ENCODE results near the gene PARD6G. TPM values are rescaled to one million over a fixed set of nuclear protein-coding genes. Genes with fewer than 3 reads are reported as not detected.

PARD6G gene
- total RNA-seq, 1 donor from 2014 or later: 29.6 TPM

- no peak overlapping the region for H3K4me3 ChIP-seq (ENCODE audit: insufficient read depth, low read depth, low read length)
- H3K4me2 ChIP-seq (ENCODE audit: low read length): no peak overlapping the region
- FAIRE-seq: no peak
- Mint-ChIP-seq H3K4me3 (ENCODE audit: unreplicated experiment) (no peak overlapping the region), H3K27me3 (ENCODE audit: low read depth, unreplicated experiment) (no peaks in the 10 kb centered on the region), H3K27ac (ENCODE audit: unreplicated experiment) (no peak overlapping the region), H3K36me3 (ENCODE audit: low read depth, unreplicated experiment) (peaks cover 10% of the 10 kb centered on the region), H3K9me3 (ENCODE audit: unreplicated experiment) (no peaks in the 10 kb centered on the region), H3K4me1 (ENCODE audit: low read depth, unreplicated experiment) (peaks cover 21% of the 10 kb centered on the region)
- peaks cover 6% of the 10 kb centered on the region for H4K20me1 ChIP-seq (ENCODE audit: insufficient read depth, low read length)
- no peak for DNase-seq (ENCODE audit: low read depth)
- H3K4me1 ChIP-seq (ENCODE audit: insufficient read depth, low read length): peaks cover 19% of the 10 kb centered on the region
- H3K27ac ChIP-seq (ENCODE audit: low read depth, low read length): no peak overlapping the region
- TF ChIP-seq CTCF (IDR thresholded peaks at IDR 0.05; ENCODE audit: insufficient read depth, low read depth, low read length) (no peak), EZH2 (IDR thresholded peaks at IDR 0.05; ENCODE audit: insufficient read depth, low read length) (no peak)
- no peak overlapping the region for H2AFZ ChIP-seq (ENCODE audit: low read depth, low read length)
- H3K36me3 ChIP-seq (ENCODE audit: insufficient read depth, low read length): no peaks in the 10 kb centered on the region
- H3K9me3 ChIP-seq (ENCODE audit: insufficient read depth, low read depth, low read length): no peaks in the 10 kb centered on the region
- no peak overlapping the region for H3K9ac ChIP-seq (ENCODE audit: low read length)
- H3K27me3 ChIP-seq (ENCODE audit: insufficient read depth, low read length): no peaks in the 10 kb centered on the region
- H3K79me2 ChIP-seq (ENCODE audit: insufficient read depth, low read length): no peaks in the 10 kb centered on the region
Measured at GRCh38 chr18:80193701-80194100, 53.6 kb downstream of the PARD6G start.

GRCh38 chr18:80192653-80193385, 54.5 kb downstream of the PARD6G start:
- no peaks in the 10 kb centered on the region for H3K9me3 ChIP-seq (ENCODE audit: insufficient read depth, low read depth, low read length)
- H3K79me2 ChIP-seq (ENCODE audit: insufficient read depth, low read length): no peaks in the 10 kb centered on the region
- TF ChIP-seq CTCF (IDR thresholded peaks at IDR 0.05; ENCODE audit: insufficient read depth, low read depth, low read length) (no peak), EZH2 (IDR thresholded peaks at IDR 0.05; ENCODE audit: insufficient read depth, low read length) (no peak)
- H3K4me2 ChIP-seq (ENCODE audit: low read length): no peak overlapping the region
- no peak overlapping the region for H3K27ac Mint-ChIP-seq (ENCODE audit: unreplicated experiment)
- no peak overlapping the region for H3K9ac ChIP-seq (ENCODE audit: low read length)
- no peaks in the 10 kb centered on the region for H3K27me3 Mint-ChIP-seq (ENCODE audit: low read depth, unreplicated experiment)
- no peak overlapping the region for H3K4me3 ChIP-seq (ENCODE audit: insufficient read depth, low read depth, low read length)
- no peaks in the 10 kb centered on the region for H3K9me3 Mint-ChIP-seq (ENCODE audit: unreplicated experiment)
- no peaks in the 10 kb centered on the region for H3K27me3 ChIP-seq (ENCODE audit: insufficient read depth, low read length)
- H3K36me3 Mint-ChIP-seq (ENCODE audit: low read depth, unreplicated experiment): peaks cover 11% of the 10 kb centered on the region
- DNase-seq (ENCODE audit: low read depth) (no peak), FAIRE-seq (no peak)
- peaks cover 21% of the 10 kb centered on the region for H3K4me1 Mint-ChIP-seq (ENCODE audit: low read depth, unreplicated experiment)
- no peak overlapping the region for H2AFZ ChIP-seq (ENCODE audit: low read depth, low read length)
- no peak overlapping the region for H3K27ac ChIP-seq (ENCODE audit: low read depth, low read length)
- H3K36me3 ChIP-seq (ENCODE audit: insufficient read depth, low read length): no peaks in the 10 kb centered on the region
- peaks cover 4% of the 10 kb centered on the region for H4K20me1 ChIP-seq (ENCODE audit: insufficient read depth, low read length)
- H3K4me1 ChIP-seq (ENCODE audit: insufficient read depth, low read length): peaks cover 18% of the 10 kb centered on the region
- no peak overlapping the region for H3K4me3 Mint-ChIP-seq (ENCODE audit: unreplicated experiment)

Data from astrocyte (in vitro differentiated cells and primary cell).